B cell (primary cell): ENCODE measurements around the gene NCBP2. TPM values are rescaled to one million over a fixed set of nuclear protein-coding genes. Genes with fewer than 3 reads are reported as not detected.

ENCODE experiments used
- ATAC-seq: fragments of 200-7000 bp; cut with Tn5 transposase; one replicate; pipeline ENCODE4 v1.10.0; 2021; ENCODE audit warnings: low read depth, mild to moderate bottlenecking, moderate number of reproducible peaks, moderate library complexity
- CTCF ChIA-PET: fragments of 350-600 bp; sonication (Branson Sonifier 250); formaldehyde crosslinking; loops from one replicate; lab custom pipeline; 2021; ENCODE audit warnings: antibody characterized with exemption, inconsistent platforms; lab: Charles Lee
- POLR2A ChIA-PET: fragments of 350-600 bp; sonication (Branson Sonifier 250); formaldehyde crosslinking; loops from one replicate; lab custom pipeline; 2021; ENCODE audit warnings: antibody characterized with exemption; lab: Charles Lee
- DNase-seq: peaks from one replicate; pipeline ENCODE4 v3.0.0; 2013
- H2AFZ ChIP-seq: 2 replicates; pipeline ENCODE4 v1.6.1; 2012; ENCODE audit warnings: mild to moderate bottlenecking, low read depth, low read length; ENCODE audit not compliant: insufficient read depth, poor library complexity, severe bottlenecking
- H3K27ac ChIP-seq, 2 donors: 1 replicate in 1 of 2; 2 replicates in 1 of 2; pipeline ENCODE4 v1.5.1; 2012 to 2013; ENCODE audit warnings: low read length in 2 of 2, mild to moderate bottlenecking in 2 of 2, moderate library complexity in 1 of 2
- H3K27me3 ChIP-seq, 4 experiments: fragments of 200-600 bp in 1 of 4; sonication (generic) in 1 of 4; replicated peaks in 1 of 4; 1 replicate in 2 of 4; 2 replicates in 2 of 4; pipeline versions ENCODE4 v1.6.1 to v1.7.0; 2013 to 2016; ENCODE audit warnings: low read length in 3 of 4, mild to moderate bottlenecking in 2 of 4, mixed read lengths in 1 of 4, moderate library complexity in 1 of 4; ENCODE audit not compliant: insufficient read depth in 4 of 4, control insufficient read depth in 3 of 4; ENCODE audit errors: control extremely low read depth in 1 of 4
- H3K36me3 ChIP-seq, 2 experiments: replicated peaks in 1 of 2; 1 replicate in 1 of 2; 2 replicates in 1 of 2; pipeline versions ENCODE4 v1.6.1 to v1.7.1; 2013; ENCODE audit warnings: low read length in 1 of 2; ENCODE audit not compliant: insufficient read depth in 2 of 2, control insufficient read depth in 1 of 2; ENCODE audit errors: control extremely low read depth in 1 of 2, extremely low read depth in 1 of 2
- H3K4me1 ChIP-seq, 2 donors: fragments of 200-600 bp in 1 of 2; sonication (generic) in 1 of 2; 1 replicate in 1 of 2; 2 replicates in 1 of 2; pipeline versions ENCODE4 v1.5.1 to v1.6.1; 2013 to 2017; ENCODE audit warnings: low read length in 2 of 2; ENCODE audit not compliant: control insufficient read depth in 2 of 2, insufficient read depth in 2 of 2
- H3K4me2 ChIP-seq: replicated peaks from 2 replicates; pipeline ENCODE3; 2012; ENCODE audit warnings: mild to moderate bottlenecking, low read depth, low read length; ENCODE audit not compliant: poor library complexity, severe bottlenecking
- H3K4me3 ChIP-seq, 5 experiments: fragments of 200-600 bp in 1 of 5; sonication (generic) in 1 of 5; 1 replicate in 3 of 5; 2 replicates in 2 of 5; pipeline versions ENCODE4 v1.5.1 to v1.7.0; 2011 to 2016; ENCODE audit warnings: low read length in 4 of 5, mild to moderate bottlenecking in 4 of 5, low read depth in 2 of 5, control low read depth in 1 of 5, moderate library complexity in 1 of 5; ENCODE audit not compliant: insufficient read depth in 1 of 5; ENCODE audit errors: control extremely low read depth in 1 of 5, extremely low read depth in 1 of 5
- H3K79me2 ChIP-seq: fragments of 200-600 bp; sonication (generic); one replicate; pipeline ENCODE4 v1.6.0; 2016; ENCODE audit warnings: low read length; ENCODE audit not compliant: control insufficient read depth, insufficient read depth
- H3K9ac ChIP-seq: fragments of 200-600 bp; sonication (generic); 2 replicates; pipeline ENCODE4 v1.6.1; 2017; ENCODE audit warnings: mild to moderate bottlenecking, low read length, moderate library complexity
- H3K9me3 ChIP-seq, 3 donors: one replicate each; pipeline versions ENCODE4 v1.6.1 to v1.7.1; 2013; ENCODE audit warnings: low read length in 2 of 3; ENCODE audit not compliant: control insufficient read depth in 2 of 3, insufficient read depth in 1 of 3; ENCODE audit errors: control extremely low read depth in 1 of 3
- H4K20me1 ChIP-seq: 2 replicates; pipeline ENCODE4 v1.6.0; 2012; ENCODE audit warnings: mild to moderate bottlenecking, low read length; ENCODE audit not compliant: insufficient read depth, control insufficient read depth, poor library complexity, severe bottlenecking
- H3K27ac Mint-ChIP-seq: one replicate; pipeline ENCODE4 v1.8.0; 2021; ENCODE audit warnings: mixed read lengths
- H3K27me3 Mint-ChIP-seq: one replicate; pipeline ENCODE4 v1.8.0; 2021; ENCODE audit warnings: mixed read lengths
- H3K4me1 Mint-ChIP-seq: one replicate; pipeline ENCODE4 v1.8.0; 2021; ENCODE audit warnings: mixed read lengths
- H3K4me3 Mint-ChIP-seq: one replicate; pipeline ENCODE4 v1.8.0; 2021; ENCODE audit warnings: mixed read lengths
- H3K9me3 Mint-ChIP-seq: one replicate; pipeline ENCODE4 v1.8.0; 2022; ENCODE audit warnings: mixed read lengths; ENCODE audit not compliant: insufficient read depth
- EZH2 ChIP-seq: IDR thresholded peaks from 2 replicates; pipeline ENCODE4 v1.6.1; 2012; ENCODE audit warnings: borderline replicate concordance, low read depth, mild to moderate bottlenecking, moderate library complexity, low read length; ENCODE audit not compliant: insufficient read depth, poor library complexity, severe bottlenecking
- WGBS: methylation state at CpG from one replicate; pipeline ENCODE4 v1.1.5; 2013; ENCODE audit warnings: missing lambda C conversion rate; ENCODE audit not compliant: insufficient coverage; 5-methylcytosine and 5-hydroxymethylcytosine counted together
- intact Hi-C: fragments of 100-400 bp; cut with micrococcal nuclease; formaldehyde crosslinking; loops from one replicate; pipeline ENCODE4 v1.10.0; 2022
- polyA plus RNA-seq: library from polyadenylated mRNA; depleted of rRNA; stranded (reverse); fragments of >200 nt; gene quantifications from 2 replicates; pipeline ENCODE4 v1.2.3, GENCODE V29; 2012
- total RNA-seq, 2 donors: library from RNA; stranded (reverse); fragments of 120-200 nt in 1 of 2; gene quantifications; 1 replicate in 1 of 2; 2 replicates in 1 of 2; pipeline versions ENCODE4 v1.2.3 to v1.2.4, GENCODE V29; 2013 to 2022
- TF ChIP-seq, protein P1 (sequence below): fragments of 200-600 bp; IDR thresholded peaks from one replicate; pipeline ENCODE4 v1.8.0; 2022; ENCODE audit warnings: antibody characterized with exemption, mild to moderate bottlenecking

The NCBP2 gene
- total and polyA plus RNA-seq, 2 donors (not counting 1 experiment from before 2014, with no cell fraction given) = 25.5 to 95.0 TPM

DNA sequence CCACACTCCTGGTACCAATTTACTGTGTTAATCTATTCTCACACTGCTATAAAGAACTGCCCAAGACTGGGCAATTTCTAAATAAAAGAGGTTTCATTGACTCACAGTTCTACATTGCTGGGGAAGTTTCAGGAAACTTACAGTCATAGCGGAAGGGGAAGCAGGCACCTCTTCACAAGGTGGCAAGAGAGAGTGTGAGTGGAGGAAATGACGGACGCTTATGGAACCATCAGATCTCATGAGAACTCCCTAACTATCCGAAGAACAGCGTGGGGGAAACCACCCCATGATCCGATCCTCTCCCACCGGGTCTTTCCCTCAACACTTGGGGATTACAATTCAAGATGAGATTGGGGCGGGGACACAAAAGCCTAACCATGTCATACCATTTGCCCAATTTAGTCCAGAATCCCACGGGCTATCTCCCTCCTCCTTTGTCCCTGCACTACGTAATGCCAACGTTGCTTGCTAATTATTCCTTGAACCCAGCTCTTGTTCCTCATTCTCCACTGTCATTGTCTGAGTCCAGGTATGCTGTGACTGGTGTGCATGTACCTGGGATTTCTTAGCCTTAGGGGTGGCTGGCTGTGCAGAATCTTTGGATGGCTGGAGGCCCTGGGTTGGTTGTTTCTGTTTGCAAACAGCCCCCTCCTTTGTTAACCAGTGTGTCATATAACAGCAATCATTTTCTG lies 22.9 kb upstream of the NCBP2 start:
- H3K4me1 Mint-ChIP-seq = peaks cover 31% of the 10 kb centered on the region
- H3K9me3 Mint-ChIP-seq = no peaks in the 10 kb centered on the region
- H3K27me3 Mint-ChIP-seq = no peaks in the 10 kb centered on the region
- ATAC-seq = no peak
- Histone ChIP-seq H3K4me1 (peaks cover 11 to 25% of the 10 kb centered on the region in 2 donors), H3K79me2 (no peaks in the 10 kb centered on the region), H3K9me3 (no peaks in the 10 kb centered on the region), H2AFZ (no peak overlapping the region), H3K4me2 (no peak overlapping the region), H3K4me3 (no peak overlapping the region), H3K27ac (no peak overlapping the region), H4K20me1 (no peaks in the 10 kb centered on the region), H3K9ac (no peak overlapping the region), H3K27me3 (no peaks in the 10 kb centered on the region), H3K36me3 (no peaks in the 10 kb centered on the region)
- CTCF ChIA-PET = no interaction called here
- POLR2A ChIA-PET = no interaction called here
- no peak overlapping the region for H3K4me3 Mint-ChIP-seq
- intact Hi-C loops = no loop called here
- no peak for DNase-seq
- 95% methylated on average over 5 of the region's 11 CpGs for WGBS
- TF ChIP-seq EZH2 = no peak
- TF ChIP-seq, protein P1, sequence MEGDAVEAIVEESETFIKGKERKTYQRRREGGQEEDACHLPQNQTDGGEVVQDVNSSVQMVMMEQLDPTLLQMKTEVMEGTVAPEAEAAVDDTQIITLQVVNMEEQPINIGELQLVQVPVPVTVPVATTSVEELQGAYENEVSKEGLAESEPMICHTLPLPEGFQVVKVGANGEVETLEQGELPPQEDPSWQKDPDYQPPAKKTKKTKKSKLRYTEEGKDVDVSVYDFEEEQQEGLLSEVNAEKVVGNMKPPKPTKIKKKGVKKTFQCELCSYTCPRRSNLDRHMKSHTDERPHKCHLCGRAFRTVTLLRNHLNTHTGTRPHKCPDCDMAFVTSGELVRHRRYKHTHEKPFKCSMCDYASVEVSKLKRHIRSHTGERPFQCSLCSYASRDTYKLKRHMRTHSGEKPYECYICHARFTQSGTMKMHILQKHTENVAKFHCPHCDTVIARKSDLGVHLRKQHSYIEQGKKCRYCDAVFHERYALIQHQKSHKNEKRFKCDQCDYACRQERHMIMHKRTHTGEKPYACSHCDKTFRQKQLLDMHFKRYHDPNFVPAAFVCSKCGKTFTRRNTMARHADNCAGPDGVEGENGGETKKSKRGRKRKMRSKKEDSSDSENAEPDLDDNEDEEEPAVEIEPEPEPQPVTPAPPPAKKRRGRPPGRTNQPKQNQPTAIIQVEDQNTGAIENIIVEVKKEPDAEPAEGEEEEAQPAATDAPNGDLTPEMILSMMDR = no peak
- H3K27ac Mint-ChIP-seq = no peak overlapping the region

DNA sequence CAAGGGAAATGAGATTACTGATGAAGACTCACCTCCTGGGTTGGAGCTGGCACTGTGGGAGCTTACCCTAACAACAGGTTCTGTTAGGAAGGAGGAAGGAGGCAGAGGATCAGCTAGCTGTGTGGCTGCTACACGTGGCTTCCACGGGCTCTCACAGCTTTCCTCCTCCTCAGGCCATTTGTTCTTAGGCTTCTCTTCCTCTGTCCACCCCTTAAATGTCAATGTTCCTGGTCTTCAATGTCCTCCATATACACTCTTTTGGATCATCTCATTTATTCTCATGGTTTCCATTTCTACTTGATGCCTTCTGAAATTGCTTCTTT lies 21.3 kb upstream of the NCBP2 start:
- Histone ChIP-seq H3K9me3 (no peaks in the 10 kb centered on the region), H4K20me1 (no peaks in the 10 kb centered on the region), H3K79me2 (no peaks in the 10 kb centered on the region), H3K9ac (no peak overlapping the region), H2AFZ (no peak overlapping the region), H3K27ac (no peak overlapping the region), H3K4me2 (no peak overlapping the region), H3K36me3 (no peaks in the 10 kb centered on the region), H3K27me3 (no peaks in the 10 kb centered on the region), H3K4me1 (peaks cover 11 to 22% of the 10 kb centered on the region in 2 donors), H3K4me3 (no peak overlapping the region)
- POLR2A ChIA-PET = interaction anchor here (0.6 kb wide), 1 partner anchor 50 kb away, joined by 3 read pairs; no protein-coding TSS in a partner anchor
- ATAC-seq (no peak), DNase-seq (no peak)
- Mint-ChIP-seq H3K4me1 (peaks cover 27% of the 10 kb centered on the region), H3K9me3 (no peaks in the 10 kb centered on the region), H3K27me3 (no peaks in the 10 kb centered on the region), H3K4me3 (no peak overlapping the region), H3K27ac (no peak overlapping the region)
- TF ChIP-seq, protein P1 = no peak
- TF ChIP-seq EZH2 = no peak
- CTCF ChIA-PET = interaction anchor here (1.3 kb wide), 1 partner anchor 126 kb away, joined by 6 read pairs; no protein-coding TSS in a partner anchor
- WGBS = 92% methylated on average over 2 of the region's 2 CpGs
- intact Hi-C loops = no loop called here
